GM19372 (cell line): ENCODE results near the gene CADPS.

Experiments used
- ATAC-seq: cut with Tn5 transposase; IDR thresholded peaks from one replicate; pipeline ENCODE4 v1.9.1; 2021; ENCODE audit warnings: mild to moderate bottlenecking, low read depth, moderate library complexity; ENCODE audit not compliant: unreplicated experiment

The CADPS gene

DNA sequence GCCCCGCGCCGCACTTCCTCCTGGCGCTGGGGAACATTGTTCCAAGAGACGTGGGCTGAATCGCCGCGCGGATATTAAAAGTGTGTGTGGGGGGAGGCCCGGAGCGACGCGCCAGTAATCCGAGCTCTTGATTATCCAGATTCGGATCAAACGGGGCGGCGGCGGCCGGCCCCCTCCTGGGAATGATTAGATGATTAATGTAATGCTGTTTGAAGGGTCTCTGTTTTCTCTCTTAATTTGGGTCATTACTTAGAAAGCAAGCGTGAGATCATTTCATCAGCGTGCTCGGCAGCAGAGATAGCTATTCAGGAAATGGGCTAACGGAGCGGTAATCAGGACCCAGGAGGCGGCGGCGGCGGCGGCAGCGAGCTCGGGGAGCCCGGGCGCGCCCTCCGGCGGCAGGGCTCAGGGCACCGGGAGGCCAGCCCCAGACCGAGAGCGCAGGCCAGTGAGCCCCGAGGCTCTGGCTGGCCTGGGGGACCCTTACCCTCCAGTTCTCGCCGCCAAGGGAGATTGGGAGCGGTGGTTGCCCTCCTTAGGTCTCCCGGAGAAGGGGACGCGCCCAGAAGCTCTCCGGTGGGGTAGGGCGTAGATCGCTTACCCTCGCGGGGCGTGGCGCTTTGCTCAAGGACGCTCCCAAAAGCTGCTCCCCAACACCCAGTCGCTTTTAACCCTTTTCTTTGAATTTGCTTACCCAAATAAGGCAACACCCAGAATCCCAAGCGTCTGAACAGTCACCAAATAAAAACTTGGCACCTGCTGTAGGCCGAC is 506.3 kb downstream of the CADPS start:
- ATAC-seq = no peak

DNA sequence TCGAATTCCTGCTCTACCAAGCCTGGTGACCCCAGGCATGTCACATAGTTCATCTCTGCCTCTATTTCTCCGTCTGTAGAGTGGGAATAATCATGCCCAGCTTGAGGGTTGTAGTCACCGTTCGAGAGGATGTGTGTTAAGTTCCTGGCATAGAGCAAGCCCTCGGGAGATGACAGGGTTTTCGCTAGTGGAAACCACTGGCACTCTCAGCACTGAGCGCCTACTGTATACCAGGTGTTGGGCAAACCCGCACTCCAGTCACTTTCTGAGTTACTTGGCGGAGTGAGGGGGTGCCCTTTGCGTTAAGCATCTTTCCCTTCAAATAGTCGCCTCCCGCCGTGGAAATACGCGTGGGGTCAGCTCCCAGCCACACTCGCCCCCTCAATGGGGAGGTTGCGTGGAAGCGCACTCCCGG is 506.9 kb downstream of the CADPS start:
- ATAC-seq = no peak

DNA sequence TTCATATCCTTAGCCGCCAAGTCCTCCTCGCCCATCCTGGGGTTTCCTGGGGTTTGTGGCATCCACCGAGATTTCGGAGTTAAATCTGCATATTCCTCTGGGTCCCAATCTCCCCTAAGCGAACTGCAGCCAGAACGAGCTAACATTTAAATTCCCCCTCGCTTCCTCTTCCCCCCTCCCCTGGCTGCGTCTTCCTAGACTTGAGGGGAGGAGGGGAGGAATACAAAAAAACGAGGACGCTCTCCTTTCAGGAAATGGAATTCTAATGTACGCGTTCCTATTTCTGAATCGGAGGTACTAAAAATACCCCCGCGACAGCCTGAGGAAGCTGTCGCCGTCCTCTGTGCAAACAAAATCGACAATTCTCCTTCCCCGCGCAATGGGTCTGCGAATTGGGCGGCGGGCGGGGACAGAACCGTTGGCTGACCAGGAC is 507.4 kb downstream of the CADPS start:
- ATAC-seq = no peak

DNA sequence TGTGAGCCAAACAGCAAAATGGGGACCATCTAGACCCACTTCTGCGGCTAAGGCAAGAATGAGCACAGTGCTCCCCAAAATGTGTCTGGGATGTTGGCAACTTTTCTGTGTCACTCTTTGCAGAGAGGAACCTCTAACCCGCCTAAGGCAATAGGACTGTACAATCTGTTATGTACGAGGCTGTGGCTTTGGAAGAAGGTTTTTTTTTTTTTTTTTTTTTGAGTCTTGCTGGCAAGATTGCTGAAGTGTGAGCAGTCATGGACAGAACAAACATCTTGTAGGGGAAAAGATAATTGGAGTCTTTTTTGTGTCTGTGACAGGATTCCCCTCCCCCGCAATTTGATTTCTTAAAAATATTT is 509.1 kb downstream of the CADPS start:
- no peak for ATAC-seq

DNA sequence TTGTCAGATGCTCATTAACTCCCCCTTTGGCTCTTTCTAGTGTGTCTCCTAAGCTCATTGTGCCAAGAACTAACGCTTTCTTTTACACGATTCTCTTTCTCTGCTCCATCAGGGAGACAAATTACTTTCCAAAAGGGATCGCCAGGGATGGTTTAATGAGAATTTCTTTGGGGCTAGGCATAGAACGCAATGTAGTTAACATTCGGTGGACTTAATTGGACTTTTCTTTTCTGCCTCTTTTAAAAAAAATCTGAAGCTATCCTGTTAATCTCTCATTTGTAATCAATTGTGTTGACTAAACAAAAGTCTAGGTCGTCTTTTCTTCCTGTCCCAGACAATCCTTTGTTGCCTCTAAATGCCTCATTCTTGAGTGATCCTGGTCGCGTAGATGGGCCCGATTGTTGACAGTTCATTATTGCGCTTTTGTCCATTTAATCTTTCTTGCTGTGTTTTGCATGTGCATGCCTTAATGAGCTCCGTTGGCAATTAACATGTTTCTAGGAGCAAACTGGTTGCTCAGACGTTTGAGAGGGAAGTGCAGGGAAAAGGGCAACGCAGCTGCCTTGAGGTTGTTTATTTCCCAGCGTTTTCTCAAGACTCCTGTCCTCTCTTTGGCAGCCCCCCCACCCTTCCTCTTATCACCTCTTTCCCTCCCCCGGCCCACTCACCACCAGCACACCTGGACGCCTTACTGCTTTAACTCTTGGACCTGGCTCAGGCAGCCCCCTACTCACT is 509.7 kb downstream of the CADPS start:
- no peak for ATAC-seq

DNA sequence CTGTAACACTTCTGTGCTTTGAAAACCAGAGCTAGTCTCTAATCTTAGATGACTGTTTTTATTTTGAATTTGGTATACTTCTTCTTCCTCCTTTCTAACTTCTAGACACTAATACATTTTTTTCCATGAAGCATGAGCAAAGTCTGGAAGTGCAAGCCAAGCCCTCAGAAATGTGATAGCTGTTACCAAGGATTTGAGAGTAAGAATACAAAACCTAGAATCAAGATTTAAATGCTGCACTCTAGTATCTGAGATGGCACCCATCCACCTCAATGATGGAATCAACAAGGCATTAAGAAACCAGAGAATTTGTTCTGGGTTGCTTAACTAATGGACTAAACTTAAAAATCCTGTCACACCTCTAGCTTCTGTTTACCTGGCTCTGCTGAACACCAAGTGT is 511.0 kb downstream of the CADPS start:
- ATAC-seq = no peak

DNA sequence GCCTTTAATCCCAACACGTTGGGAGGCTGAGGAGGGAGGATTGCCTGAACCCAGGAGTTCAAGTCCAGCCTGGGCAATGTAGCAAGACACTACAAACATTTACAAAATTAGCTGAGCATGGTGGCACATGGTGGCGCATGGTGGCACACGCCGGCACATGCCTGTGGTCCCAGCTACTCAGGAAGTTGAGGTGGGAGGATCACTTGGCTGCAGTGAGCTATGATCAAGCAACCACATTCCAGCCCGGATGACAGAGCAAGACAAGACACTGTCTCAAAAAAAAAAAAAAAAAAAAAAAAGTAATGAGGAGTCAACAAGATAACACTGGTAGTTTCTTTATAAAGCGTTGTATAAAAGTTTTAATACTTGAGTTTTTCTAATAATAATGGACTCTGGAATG is 511.9 kb downstream of the CADPS start:
- no peak for ATAC-seq

DNA sequence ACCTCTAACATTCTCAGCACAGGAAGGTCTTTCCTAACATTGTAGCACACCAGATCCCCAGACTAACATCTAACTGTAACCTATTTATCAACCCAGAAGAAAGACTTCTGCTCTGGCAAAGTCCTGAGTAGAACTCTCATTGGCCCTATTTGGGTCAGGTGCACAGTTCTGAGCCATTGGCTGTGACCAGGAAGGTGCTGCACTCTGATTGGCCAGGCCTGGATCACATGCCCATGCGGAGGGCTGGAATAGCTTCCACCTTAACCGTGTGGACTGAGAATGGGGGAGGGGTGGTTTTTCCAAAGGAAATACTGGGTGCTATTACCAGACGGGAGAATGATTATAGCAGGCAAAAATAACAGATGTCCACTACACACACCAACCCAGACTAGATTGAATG is 513.4 kb downstream of the CADPS start:
- no peak for ATAC-seq

DNA sequence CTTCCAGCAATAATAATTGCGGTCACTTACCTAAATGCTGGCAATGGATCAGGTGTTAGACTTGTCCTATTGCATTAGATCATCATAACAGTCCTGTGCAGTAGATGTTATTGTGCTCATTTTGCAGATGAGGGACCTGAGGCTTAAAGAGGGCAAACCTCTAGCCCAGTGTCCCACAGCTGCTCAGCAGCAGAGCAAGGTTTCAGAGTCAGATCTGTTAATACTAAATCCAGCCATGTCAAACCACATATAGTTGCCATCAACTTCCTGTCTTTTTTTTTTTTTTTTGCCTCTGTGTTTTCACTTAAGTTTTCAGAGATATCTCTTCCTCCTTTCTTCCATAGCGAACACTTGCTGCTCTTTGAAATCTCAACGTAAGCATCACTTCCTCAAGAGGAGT is 514.0 kb downstream of the CADPS start:
- ATAC-seq = no peak

DNA sequence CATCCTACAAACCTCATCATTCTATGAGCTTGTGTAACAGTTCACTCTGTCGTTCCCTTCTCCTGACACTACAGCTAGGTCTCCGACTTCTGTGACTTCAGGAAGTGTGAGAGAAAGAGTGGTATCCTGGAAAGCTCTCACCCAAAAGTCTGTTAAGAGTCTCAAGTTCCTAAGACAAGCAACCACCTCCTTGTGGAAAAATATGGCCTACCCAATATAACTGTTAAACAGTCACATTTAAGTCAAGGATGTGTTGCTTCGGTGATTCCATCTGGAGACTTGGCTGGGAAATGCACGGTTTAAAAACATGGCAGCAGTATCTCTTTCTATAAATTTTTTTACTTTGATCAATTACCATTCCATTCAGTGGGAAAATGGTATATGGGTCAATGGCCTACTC is 515.7 kb downstream of the CADPS start:
- ATAC-seq = no peak

DNA sequence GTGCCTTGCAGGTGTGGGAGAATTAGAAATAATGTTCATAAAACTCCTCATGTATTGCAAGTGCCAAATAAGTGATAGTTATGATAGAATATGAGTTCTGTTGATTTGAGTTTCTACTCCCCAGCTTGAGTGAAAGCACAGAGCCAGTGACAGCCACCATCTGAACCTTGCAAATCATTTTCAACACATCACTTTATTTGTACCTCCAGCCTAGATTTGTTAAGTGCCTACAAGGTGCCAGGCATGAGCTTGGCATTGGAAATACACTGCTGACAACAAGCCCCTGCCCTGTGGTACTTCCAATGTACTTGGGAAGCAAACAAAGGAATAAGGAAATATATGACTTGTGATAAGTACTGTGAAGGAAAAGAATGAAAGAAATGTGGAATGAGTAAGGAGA is 518.9 kb downstream of the CADPS start:
- no peak for ATAC-seq

DNA sequence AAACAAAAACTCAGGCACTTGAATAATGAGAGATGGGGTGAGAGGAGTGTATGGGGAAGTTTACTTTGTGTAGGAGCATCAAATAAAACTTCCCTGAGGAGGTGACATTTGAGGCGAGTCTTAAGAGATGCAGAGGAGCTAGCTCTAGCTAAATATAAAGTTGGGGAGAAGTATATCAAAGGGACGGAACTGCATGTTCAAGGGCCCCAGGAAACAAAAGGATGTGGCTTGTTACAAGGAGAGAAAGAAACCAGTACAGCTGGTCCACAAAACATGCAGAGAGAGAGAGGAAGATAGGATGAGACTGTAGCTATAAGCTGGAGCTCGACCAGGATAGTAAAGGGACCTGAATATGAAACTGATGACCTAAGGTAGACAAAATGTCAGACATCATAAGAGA is 519.5 kb downstream of the CADPS start:
- ATAC-seq = no peak
